Kidney (tissue), 14 donors: ENCODE results near the gene ARL9. TPM values are rescaled to one million over a fixed set of nuclear protein-coding genes. Genes with fewer than 3 reads are reported as not detected.

Experiments used
- DNase-seq, 5 donors: peaks; one replicate each; pipeline ENCODE4 v3.0.0-alpha.2; 2013 to 2020
- FAIRE-seq: peaks from 2 replicates; lab custom pipeline; 2012; peaks lifted over from hg19 to GRCh38; lab: Jason Lieb, UNC
- H3K27ac ChIP-seq, 2 donors: one replicate each; pipeline ENCODE4 v1.7.0; 2013; ENCODE audit warnings: low read depth in 2 of 2, low read length in 2 of 2, inconsistent platforms in 1 of 2
- H3K27me3 ChIP-seq: one replicate; pipeline ENCODE4 v1.7.1; 2013; ENCODE audit warnings: low read length, inconsistent platforms; ENCODE audit not compliant: control insufficient read depth, insufficient read depth
- H3K36me3 ChIP-seq, 3 donors: one replicate each; pipeline versions ENCODE4 v1.7.0 to v1.7.1; 2013; ENCODE audit warnings: low read length in 3 of 3, control low read depth in 1 of 3, inconsistent platforms in 1 of 3; ENCODE audit not compliant: insufficient read depth in 3 of 3, control insufficient read depth in 2 of 3
- H3K4me1 ChIP-seq, 3 donors: one replicate each; pipeline versions ENCODE4 v1.7.0 to v1.7.1; 2013; ENCODE audit warnings: low read length in 3 of 3, inconsistent platforms in 1 of 3, low read depth in 1 of 3; ENCODE audit not compliant: control insufficient read depth in 2 of 3, insufficient read depth in 2 of 3
- H3K4me3 ChIP-seq, 3 donors: one replicate each; pipeline versions ENCODE4 v1.7.0 to v1.8.1; 2013; ENCODE audit warnings: low read length in 3 of 3, control low read depth in 1 of 3, inconsistent platforms in 1 of 3
- H3K9ac ChIP-seq, 3 donors: one replicate each; pipeline versions ENCODE4 v1.7.0 to v1.7.1; 2013; ENCODE audit warnings: low read length in 3 of 3, control low read depth in 1 of 3, inconsistent platforms in 1 of 3
- H3K9me3 ChIP-seq, 3 donors: one replicate each; pipeline versions ENCODE4 v1.7.0 to v1.7.1; 2013; ENCODE audit warnings: low read length in 3 of 3, control low read depth in 1 of 3, inconsistent platforms in 1 of 3; ENCODE audit not compliant: control insufficient read depth in 2 of 3, insufficient read depth in 1 of 3
- intact Hi-C: fragments of 100-400 bp; cut with DNase I; formaldehyde crosslinking; loops from one replicate; pipeline ENCODE4 v1.11.1; 2022
- polyA plus RNA-seq: library from polyadenylated mRNA; stranded (reverse); fragments of 350-450 nt; fragmentation: Illumina TruSeq; extraction: RNeasy Lipid Tissue Mini Kit (QIAGEN cat#74804); gene quantifications from one replicate; pipeline ENCODE4 v1.2.3, GENCODE V29; 2014; ENCODE audit warnings: low read depth, low replicate concordance; ENCODE audit not compliant: insufficient read depth
- total RNA-seq: library from RNA; stranded (reverse); fragmentation: NEBNext Ultra II Directional; extraction: Animal tissue kit (Norgen Biotek cat#: 25700); gene quantifications from one replicate; pipeline ENCODE4 v1.2.1, GENCODE V29; 2021
- TF ChIP-seq, protein P1 (sequence below): IDR thresholded peaks from 3 replicates; pipeline ENCODE4 v1.5.1; 2012; ENCODE audit warnings: mild to moderate bottlenecking, moderate library complexity, borderline replicate concordance; ENCODE audit not compliant: insufficient read depth; ENCODE audit errors: extremely low read depth
- donor health status: control.
- donor health status: control.
- donor health status: control.
- donor health status: control.
- donor health status: control.
- donor health status: DM: yes; HTN: yes; CAD: no.
- donor health status: Normal renal cell carcinoma (clear cell type).

Gene ARL9
- total and polyA plus RNA-seq, 2 donors from 2014 or later = 0.19 to 0.26 TPM

- FAIRE-seq = no peak
- Histone ChIP-seq H3K4me3 (peak overlapping the region; percentile 82 to 100 (median 100)), H3K4me1 (peaks cover 4 to 21% (median 8%) of the 10 kb centered on the region in 3 donors), H3K27me3 (no peaks in the 10 kb centered on the region), H3K9ac (peak overlapping the region; percentile 80 to 99 (median 90)), H3K9me3 (no peaks in the 10 kb centered on the region), H3K27ac (peak overlapping the region; percentile 81 to 82), H3K36me3 (peaks cover 0 to 10% (median 3%) of the 10 kb centered on the region in 3 donors)
- intact Hi-C loops = no loop called here
- DNase-seq = peak in 1 of 5 donors; percentile 27
- TF ChIP-seq, protein P1, sequence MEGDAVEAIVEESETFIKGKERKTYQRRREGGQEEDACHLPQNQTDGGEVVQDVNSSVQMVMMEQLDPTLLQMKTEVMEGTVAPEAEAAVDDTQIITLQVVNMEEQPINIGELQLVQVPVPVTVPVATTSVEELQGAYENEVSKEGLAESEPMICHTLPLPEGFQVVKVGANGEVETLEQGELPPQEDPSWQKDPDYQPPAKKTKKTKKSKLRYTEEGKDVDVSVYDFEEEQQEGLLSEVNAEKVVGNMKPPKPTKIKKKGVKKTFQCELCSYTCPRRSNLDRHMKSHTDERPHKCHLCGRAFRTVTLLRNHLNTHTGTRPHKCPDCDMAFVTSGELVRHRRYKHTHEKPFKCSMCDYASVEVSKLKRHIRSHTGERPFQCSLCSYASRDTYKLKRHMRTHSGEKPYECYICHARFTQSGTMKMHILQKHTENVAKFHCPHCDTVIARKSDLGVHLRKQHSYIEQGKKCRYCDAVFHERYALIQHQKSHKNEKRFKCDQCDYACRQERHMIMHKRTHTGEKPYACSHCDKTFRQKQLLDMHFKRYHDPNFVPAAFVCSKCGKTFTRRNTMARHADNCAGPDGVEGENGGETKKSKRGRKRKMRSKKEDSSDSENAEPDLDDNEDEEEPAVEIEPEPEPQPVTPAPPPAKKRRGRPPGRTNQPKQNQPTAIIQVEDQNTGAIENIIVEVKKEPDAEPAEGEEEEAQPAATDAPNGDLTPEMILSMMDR = no peak
Observed at GRCh38 chr4:56466910-56467283, 38.7 kb upstream of the ARL9 start.

DNA sequence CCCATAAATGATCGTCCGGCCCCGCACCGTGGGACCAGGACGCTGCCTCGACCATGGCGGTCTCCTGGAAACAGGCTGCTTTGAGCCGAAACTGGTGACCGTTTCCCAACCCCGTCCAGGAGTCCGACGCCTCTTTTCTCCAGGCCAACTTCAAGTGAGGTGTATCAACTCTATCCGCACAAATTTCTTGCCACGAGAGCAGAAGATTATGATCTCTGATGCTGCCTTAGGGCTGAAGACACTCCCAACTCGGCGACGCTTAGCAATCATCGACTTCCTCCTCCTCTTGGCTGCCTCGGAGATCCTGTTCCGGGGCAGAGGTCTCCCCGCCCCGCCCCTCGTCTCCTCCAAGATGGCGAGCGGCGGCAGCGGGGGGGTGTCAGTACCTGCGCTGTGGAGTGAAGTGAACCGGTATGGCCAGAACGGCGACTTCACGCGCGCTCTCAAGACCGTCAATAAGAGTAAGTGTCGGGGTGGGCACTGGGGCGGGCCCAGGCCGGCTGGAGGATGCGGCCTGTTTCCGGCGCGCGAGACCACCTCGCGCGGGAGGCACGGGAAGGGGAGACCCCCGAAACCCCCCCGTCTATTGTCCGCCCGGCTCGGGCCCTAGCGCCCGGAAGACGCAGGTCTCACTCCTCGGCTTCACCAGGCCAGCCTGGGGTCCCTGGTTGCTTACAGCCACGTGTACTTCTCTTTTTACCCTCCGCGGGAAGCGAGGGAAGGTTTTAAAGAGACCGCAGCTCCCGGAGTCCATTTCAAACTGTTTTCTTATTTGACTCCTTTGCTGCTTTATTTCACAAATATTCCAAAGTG lies 38.1 kb upstream of the ARL9 start, which contains the start of gene SRP72:
Gene SRP72 (plus strand): TSS at position 334 of the 813 bp plus-strand sequence. CDS start 19 bp downstream, at position 353.
- H3K4me3 ChIP-seq = peak within 1 kb of the TSS; percentile 82 to 100 (median 100)

DNA sequence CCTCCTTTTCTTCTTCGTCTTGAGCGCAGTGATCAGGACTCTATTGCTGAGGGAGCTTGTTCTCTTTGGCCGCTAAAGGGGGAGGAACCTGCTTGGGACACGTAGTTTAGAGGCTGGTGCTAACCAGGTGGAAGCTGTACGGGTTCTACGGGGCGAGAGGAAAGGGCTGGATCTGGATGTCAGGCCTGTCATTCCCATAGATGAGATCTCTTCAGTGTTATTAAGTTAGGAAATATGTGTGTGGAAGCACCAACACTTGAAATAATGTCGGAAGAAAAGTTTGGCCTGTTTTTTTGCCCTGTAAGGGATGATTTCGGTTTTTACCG lies 37.5 kb upstream of the ARL9 start:
- peak in 4 of 5 donors; percentile 46 to 75 (median 70) for DNase-seq
- no peaks in the 10 kb centered on the region for H3K9me3 ChIP-seq
- peaks cover 3 to 13% (median 7%) of the 10 kb centered on the region in 3 donors for H3K36me3 ChIP-seq
- H3K27ac ChIP-seq = peak overlapping the region in 1 of 2 donors; percentile 68
- TF ChIP-seq, protein P1 = no peak
- peak overlapping the region in 2 of 3 donors; percentile 80 to 99 for H3K9ac ChIP-seq
- intact Hi-C loops = no loop called here
- H3K4me1 ChIP-seq = peaks cover 4 to 21% (median 8%) of the 10 kb centered on the region in 3 donors
- FAIRE-seq = no peak
- H3K4me3 ChIP-seq = peak overlapping the region; percentile 82 to 100 (median 100)
- H3K27me3 ChIP-seq = no peaks in the 10 kb centered on the region

More for the DNA sequence above, 38.1 kb upstream of the ARL9 start, which contains the start of gene SRP72:
- FAIRE-seq = no peak
- Histone ChIP-seq H3K27ac (peak within 1 kb of the TSS; percentile 81 to 82), H3K27me3 (no peaks in the 10 kb centered on the region), H3K9me3 (no peaks in the 10 kb centered on the region), H3K36me3 (peaks cover 3 to 10% (median 3%) of the 10 kb centered on the region in 3 donors), H3K4me1 (peaks cover 4 to 21% (median 8%) of the 10 kb centered on the region in 3 donors), H3K9ac (peak within 1 kb of the TSS; percentile 80 to 99 (median 90))
- DNase-seq = peak; percentile 93 to 97 (median 95)
- intact Hi-C loops = no loop called here
- TF ChIP-seq, protein P1 = no peak
